ENCODE measurements around the gene CA11.

GRCh38 chr19:48611872-48612271 lies 34.1 kb downstream of the CA11 start:
- TF ChIP-seq CTCF (IDR thresholded peaks at IDR 0.05) (no peak), POLR2A (IDR thresholded peaks at IDR 0.05) (no peak)
